AG09319 (cell line): ENCODE results near the gene C9orf43.
"Not testable (repeated sequence)": the region's sequence is repeated elsewhere in the genome, so short reads cannot be mapped to it uniquely, and the experiment has no call there.

Experiments used
- DNase-seq: peaks from one replicate; pipeline ENCODE4 v3.0.0-alpha.2; 2010; ENCODE audit warnings: low read depth; ENCODE audit errors: extremely low read depth
- CTCF ChIP-seq: IDR thresholded peaks from 2 replicates; pipeline ENCODE4 v1.5.1; 2011; ENCODE audit warnings: low read depth, mild to moderate bottlenecking, inconsistent platforms, low read length, moderate library complexity

Gene C9orf43

GRCh38 chr9:113376634-113377567 is 33.6 kb upstream of the C9orf43 start, which contains the start of gene HDHD3:
Gene HDHD3 (minus strand): TSS chr9:113376986. CDS start chr9:113374354, 2,632 bp downstream.
- TF ChIP-seq CTCF: no peak
- peak; percentile 36 for DNase-seq

GRCh38 chr9:113379094-113379828 is 31.3 kb upstream of the C9orf43 start:
- not testable (repeated sequence) for DNase-seq

DNA sequence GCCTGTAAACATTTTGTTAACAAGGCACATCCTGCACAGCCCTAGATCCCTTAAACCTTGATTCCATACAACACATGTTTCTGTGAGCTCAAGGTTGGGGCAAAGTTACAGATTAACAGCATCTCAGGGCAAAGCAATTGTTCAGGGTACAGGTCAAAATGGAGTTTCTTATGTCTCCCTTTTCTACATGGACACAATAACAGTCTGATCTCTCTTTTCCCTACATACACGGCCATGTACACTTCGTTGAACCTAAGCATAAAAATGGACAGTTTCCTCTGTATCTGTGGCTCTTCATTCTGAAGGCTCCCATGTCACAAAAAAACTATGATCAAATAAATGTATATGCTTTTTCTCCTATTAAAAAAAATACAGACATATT is 30.7 kb upstream of the C9orf43 start:
- not testable (repeated sequence) for DNase-seq

DNA sequence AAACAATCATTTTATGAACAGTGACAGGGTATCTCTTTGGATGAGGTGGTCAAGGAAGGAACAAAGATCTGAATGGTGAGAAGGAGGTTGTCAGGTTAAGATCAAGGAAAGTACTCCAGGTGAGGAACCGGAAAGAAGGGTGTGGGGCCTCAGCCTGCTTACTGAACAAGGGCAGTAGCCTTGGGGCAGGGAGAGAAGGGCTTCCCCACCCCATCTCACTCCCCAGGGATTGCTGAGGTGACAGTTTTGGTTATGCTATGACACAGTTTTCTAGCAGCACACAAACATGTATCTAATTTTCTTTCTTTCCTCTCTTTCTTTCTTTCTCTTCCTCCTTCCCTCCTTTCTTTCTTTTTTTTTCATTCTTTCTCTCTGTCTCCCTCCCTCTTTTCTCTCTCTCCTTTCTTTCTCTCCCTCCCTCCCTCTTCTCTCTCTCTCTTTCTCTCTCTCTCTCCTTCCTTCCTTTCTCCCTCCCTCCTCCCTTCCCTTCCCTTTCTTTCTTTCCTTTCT is 29.6 kb upstream of the C9orf43 start:
- no peak for TF ChIP-seq CTCF
- DNase-seq: no peak

DNA sequence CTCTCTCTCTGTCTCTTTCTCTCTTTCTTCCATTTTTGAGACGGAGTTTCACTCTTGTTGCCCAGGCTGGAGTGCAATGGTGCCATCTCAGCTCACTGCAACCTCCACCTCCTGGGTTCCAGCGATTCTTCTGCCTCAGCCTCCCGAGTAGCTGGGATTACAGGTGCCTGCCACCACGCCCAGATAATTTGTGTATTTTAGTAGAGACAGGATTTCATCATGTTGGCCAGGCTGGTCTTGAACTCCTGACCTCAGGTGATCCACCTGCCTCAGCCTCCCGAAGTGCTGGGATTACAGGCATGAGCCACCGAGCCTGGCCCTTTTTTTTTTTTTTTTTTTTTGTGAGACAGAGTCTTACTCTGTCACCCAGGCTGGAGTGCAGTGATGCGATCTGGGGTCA is 29.1 kb upstream of the C9orf43 start:
- DNase-seq: not testable (repeated sequence)

- no peak for DNase-seq
- TF ChIP-seq CTCF: no peak
These were observed 28.6 kb upstream of the C9orf43 start for GRCh38 chr9:113381909-113382411.

DNA sequence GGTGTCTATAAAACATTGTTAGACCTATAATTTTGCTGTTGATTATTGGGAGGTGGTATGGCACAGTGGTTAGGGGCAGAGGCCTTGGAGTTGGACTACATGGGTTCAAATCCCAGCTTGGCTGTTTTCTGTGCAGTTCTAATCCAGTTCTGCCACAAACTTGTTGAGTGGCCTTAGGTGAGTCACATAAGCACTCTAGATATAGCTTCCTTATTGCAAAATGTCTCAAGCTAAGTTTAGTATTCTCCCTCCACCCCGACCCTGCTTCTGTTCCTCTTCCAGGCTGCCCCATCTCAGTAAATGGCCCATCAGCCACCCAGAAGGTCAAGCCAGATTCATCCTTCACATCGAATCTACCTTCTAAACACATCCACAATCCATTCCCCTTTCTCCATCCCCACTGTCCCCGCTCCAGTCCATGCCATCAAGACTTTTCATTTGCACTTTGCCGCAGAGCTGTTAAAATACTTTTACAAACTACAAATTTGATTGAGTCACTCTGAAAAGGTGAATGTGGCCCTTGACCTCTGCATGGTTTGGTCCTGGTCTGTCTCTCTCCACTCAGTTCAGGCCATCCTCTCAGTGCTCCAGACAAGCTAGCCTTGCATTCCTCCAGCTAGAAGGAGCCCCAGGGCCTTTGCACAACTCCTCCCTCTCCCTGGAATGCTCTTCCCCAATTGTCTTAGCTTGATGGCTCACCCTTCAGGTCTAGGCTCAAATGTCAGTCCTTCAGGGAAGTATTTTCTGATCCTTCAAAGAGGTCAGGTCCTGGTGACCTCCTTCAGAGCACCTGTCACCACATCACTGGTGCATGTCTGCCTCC is 23.8 kb upstream of the C9orf43 start:
- no peak for DNase-seq
- no peak for TF ChIP-seq CTCF

DNA sequence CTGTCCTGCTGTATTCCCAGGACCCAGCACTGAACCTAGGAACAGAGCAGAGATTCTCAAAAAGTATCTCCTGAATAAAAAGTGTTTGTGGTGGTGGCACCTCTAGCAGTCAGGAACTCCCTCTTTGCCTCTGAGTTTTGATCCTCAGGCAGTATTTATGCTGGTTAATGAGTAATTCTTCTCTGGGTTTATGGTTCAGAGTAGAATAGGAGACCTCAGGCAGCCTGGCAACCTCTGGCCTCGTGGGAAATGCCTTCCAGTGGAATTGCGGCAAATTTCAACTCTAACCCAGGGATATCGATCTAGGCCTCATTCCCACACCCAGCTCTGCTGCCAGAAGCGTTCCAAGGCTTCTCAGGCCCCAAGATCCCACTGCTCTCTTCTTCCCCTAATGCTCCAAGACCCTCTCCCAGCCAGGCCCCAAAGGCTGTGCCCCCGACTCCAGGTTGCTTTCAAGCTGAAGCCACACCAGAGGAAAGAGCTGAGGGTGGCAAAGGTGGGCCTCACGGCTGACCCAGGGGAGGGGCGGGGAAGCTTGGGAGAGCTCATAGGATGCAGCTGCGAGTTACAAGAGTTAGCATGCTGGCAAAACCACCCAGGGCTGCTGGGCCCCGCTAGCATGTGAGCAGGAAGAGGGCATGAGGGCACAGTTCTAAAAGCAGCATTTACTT is 22.9 kb upstream of the C9orf43 start:
- TF ChIP-seq CTCF: no peak
- DNase-seq: no peak
